Esophagus (tissue), 2 donors: ENCODE measurements around the gene SEC22C. TPM values are rescaled to one million over a fixed set of nuclear protein-coding genes. Genes with fewer than 3 reads are reported as not detected.

Experiments used
- H3K27ac ChIP-seq, 2 donors: one replicate each; pipeline ENCODE4 v1.5.1; 2013; ENCODE audit warnings: low read depth in 2 of 2, mild to moderate bottlenecking in 2 of 2, inconsistent platforms in 1 of 2, low read length in 1 of 2, moderate library complexity in 1 of 2
- H3K27me3 ChIP-seq, 2 donors: one replicate each; pipeline ENCODE4 v1.6.1; 2013; ENCODE audit warnings: low read length in 2 of 2, control low read depth in 1 of 2, mild to moderate bottlenecking in 1 of 2; ENCODE audit not compliant: insufficient read depth in 2 of 2, control insufficient read depth in 1 of 2
- H3K36me3 ChIP-seq, 2 donors: one replicate each; pipeline ENCODE4 v1.6.1; 2013; ENCODE audit warnings: low read length in 1 of 2; ENCODE audit not compliant: control insufficient read depth in 2 of 2, insufficient read depth in 2 of 2
- H3K4me1 ChIP-seq, 2 donors: one replicate each; pipeline ENCODE4 v1.6.1; 2013; ENCODE audit warnings: low read length in 1 of 2; ENCODE audit not compliant: control insufficient read depth in 2 of 2, insufficient read depth in 2 of 2
- H3K4me3 ChIP-seq, 2 donors: one replicate each; pipeline ENCODE4 v1.5.1; 2013; ENCODE audit warnings: low read length in 2 of 2, mild to moderate bottlenecking in 2 of 2, low read depth in 1 of 2, moderate library complexity in 1 of 2
- H3K9me3 ChIP-seq, 2 donors: one replicate each; pipeline ENCODE4 v1.6.1; 2013; ENCODE audit warnings: mild to moderate bottlenecking in 2 of 2, low read depth in 1 of 2, low read length in 1 of 2, moderate library complexity in 1 of 2; ENCODE audit not compliant: control insufficient read depth in 2 of 2, insufficient read depth in 1 of 2
- WGBS, 2 donors: extraction: QIAGEN DNeasy Blood & Tissue Kit; methylation state at CpG; one replicate each; pipeline ENCODE4 v1.1.7; 2013; 5-methylcytosine and 5-hydroxymethylcytosine counted together
- polyA plus RNA-seq, 2 donors: library from polyadenylated mRNA; stranded (reverse); fragments of 200-250 nt; gene quantifications; one replicate each; pipeline ENCODE4 v1.2.3, GENCODE V29; 2013
- donor health status: healthy with polysubstance abuse.
- donor health status: Bipolar disorder and iron deficiency.

The SEC22C gene
- polyA plus RNA-seq, 2 donors = 5.0 to 10.0 TPM

DNA sequence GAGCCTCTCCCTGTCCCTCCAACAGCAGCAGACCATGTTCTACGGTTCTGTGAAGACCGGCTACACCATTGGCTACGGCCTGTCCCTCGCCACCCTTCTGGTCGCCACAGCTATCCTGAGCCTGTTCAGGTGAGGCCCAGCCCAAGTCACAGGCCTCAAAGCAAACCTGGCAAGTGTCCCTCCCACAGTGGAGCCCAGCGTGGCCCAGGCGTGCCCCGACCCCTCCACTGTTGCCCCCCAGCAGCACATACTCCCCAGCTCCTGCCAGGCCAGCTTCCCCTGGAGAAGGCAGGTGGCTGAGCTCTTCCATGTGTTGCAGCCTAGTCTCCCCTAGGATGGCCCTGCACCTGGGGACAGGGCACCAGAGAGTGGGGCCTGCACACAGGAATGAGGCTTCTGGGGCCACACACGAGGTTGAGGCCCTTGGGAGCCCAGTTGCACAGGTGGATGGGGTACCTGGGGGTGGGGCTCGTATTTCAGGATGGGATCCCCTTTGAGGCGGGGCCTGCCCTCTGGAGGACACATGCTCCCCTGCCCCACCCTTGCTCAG, 54.3 kb downstream of the SEC22C start:
- H3K27me3 ChIP-seq = no peaks in the 10 kb centered on the region
- H3K27ac ChIP-seq = no peak overlapping the region
- peaks cover 0 to 3% of the 10 kb centered on the region in 2 donors for H3K36me3 ChIP-seq
- H3K9me3 ChIP-seq = no peaks in the 10 kb centered on the region
- no peak overlapping the region for H3K4me3 ChIP-seq
- peaks cover 0 to 2% of the 10 kb centered on the region in 2 donors for H3K4me1 ChIP-seq
- WGBS, 2 donors = 87 to 92% methylated on average over 11 of the region's 11 CpGs

- 76 to 78% methylated on average over 15 of the region's 15 CpGs for WGBS, 2 donors
Measured at GRCh38 chr3:42526616-42527367, 55.0 kb downstream of the SEC22C start.

GRCh38 chr3:42525736-42526345, 55.9 kb downstream of the SEC22C start:
- Histone ChIP-seq H3K4me1 (peaks cover 0 to 3% of the 10 kb centered on the region in 2 donors), H3K4me3 (no peak overlapping the region), H3K27ac (no peak overlapping the region), H3K27me3 (no peaks in the 10 kb centered on the region), H3K36me3 (peaks cover 0 to 3% of the 10 kb centered on the region in 2 donors), H3K9me3 (no peaks in the 10 kb centered on the region)
- WGBS, 2 donors = 81 to 82% methylated on average over 13 of the region's 13 CpGs

More at GRCh38 chr3:42526616-42527367, 55.0 kb downstream of the SEC22C start:
- no peak overlapping the region for H3K4me3 ChIP-seq
- H3K36me3 ChIP-seq = peaks cover 0 to 3% of the 10 kb centered on the region in 2 donors
- H3K27me3 ChIP-seq = no peaks in the 10 kb centered on the region
- no peaks in the 10 kb centered on the region for H3K9me3 ChIP-seq
- H3K27ac ChIP-seq = no peak overlapping the region
- H3K4me1 ChIP-seq = peaks cover 0 to 2% of the 10 kb centered on the region in 2 donors

- H3K4me3 ChIP-seq = no peak overlapping the region
- 62 to 71% methylated on average over 4 of the region's 4 CpGs for WGBS, 2 donors
- H3K27me3 ChIP-seq = no peaks in the 10 kb centered on the region
- H3K36me3 ChIP-seq = peaks cover 0 to 3% of the 10 kb centered on the region in 2 donors
- H3K4me1 ChIP-seq = peaks cover 0 to 6% of the 10 kb centered on the region in 2 donors
- H3K27ac ChIP-seq = no peak overlapping the region
- H3K9me3 ChIP-seq = no peaks in the 10 kb centered on the region
Measured at GRCh38 chr3:42525212-42525611, 56.6 kb downstream of the SEC22C start.

DNA sequence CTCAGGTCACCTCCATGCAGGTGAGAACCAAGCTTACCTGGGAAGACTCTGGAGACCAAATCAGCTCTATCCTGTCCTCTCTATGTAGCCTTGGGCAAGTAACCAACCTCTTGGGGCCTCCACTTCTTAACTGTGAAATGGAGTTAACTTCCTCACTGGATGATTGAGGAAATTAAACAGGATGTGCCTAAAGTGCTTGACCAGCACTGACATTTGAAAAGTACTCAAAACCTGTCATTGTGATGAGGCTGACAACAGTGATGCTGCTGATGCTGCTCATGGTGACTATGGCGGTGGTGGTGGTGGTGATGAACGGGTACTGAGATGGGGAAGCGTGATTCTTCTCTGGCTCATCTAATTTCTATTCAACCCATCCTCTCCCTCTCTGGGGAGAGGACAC, 57.0 kb downstream of the SEC22C start:
- Histone ChIP-seq H3K9me3 (no peaks in the 10 kb centered on the region), H3K4me1 (peaks cover 0 to 9% of the 10 kb centered on the region in 2 donors), H3K4me3 (no peak overlapping the region), H3K27ac (no peak overlapping the region), H3K36me3 (peaks cover 0 to 3% of the 10 kb centered on the region in 2 donors), H3K27me3 (no peaks in the 10 kb centered on the region)
- 87 to 93% methylated on average over 3 of the region's 3 CpGs for WGBS, 2 donors

DNA sequence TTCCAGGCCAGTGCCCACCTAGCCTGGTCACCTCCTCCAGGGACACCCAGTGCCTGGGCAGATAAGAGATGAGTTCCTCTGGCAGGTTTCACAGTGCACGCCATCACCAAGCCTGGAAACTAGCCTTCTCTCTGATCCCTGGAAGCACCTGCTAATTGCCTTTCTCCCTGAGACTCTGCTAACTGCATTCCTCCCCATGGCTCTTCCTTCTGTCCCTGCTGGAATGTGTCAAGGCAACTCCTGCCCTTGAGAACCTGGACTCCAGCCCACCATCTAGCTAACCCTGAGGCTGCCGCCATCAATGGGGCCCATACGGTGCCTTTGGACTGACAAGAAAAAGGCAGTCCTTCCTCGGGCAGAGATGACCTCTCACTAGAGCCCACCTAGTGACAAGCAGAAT, 60.9 kb downstream of the SEC22C start:
- Histone ChIP-seq H3K36me3 (no peaks in the 10 kb centered on the region), H3K4me1 (peaks cover 5 to 16% of the 10 kb centered on the region in 2 donors), H3K27ac (no peak overlapping the region), H3K9me3 (no peaks in the 10 kb centered on the region), H3K27me3 (no peaks in the 10 kb centered on the region), H3K4me3 (no peak overlapping the region)
- 77 to 79% methylated on average over 4 of the region's 4 CpGs for WGBS, 2 donors

DNA sequence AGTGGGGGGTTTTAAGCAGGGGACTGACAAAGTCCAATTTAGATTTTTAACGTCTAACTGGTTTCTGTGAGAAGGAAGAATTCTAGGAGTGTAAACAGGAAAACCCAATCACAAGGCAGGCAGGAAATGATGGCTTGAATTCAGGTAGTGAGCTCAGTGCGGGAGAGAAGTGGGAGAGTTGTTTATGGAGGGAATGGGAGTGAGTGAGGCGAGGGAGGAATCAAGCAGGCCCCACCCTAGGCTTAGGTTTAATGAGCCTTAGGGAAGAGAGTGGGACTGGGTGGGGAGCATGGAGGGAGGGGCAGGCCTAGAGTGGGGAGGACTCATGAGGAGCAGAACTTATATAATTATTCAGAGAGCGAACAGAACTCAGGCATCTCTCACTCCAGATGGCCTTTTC, 61.4 kb downstream of the SEC22C start:
- Histone ChIP-seq H3K27me3 (no peaks in the 10 kb centered on the region), H3K27ac (no peak overlapping the region), H3K4me3 (no peak overlapping the region), H3K9me3 (no peaks in the 10 kb centered on the region), H3K4me1 (peaks cover 5 to 22% of the 10 kb centered on the region in 2 donors), H3K36me3 (no peaks in the 10 kb centered on the region)
- WGBS, 2 donors = 35 to 43% methylated on average over 4 of the region's 4 CpGs

DNA sequence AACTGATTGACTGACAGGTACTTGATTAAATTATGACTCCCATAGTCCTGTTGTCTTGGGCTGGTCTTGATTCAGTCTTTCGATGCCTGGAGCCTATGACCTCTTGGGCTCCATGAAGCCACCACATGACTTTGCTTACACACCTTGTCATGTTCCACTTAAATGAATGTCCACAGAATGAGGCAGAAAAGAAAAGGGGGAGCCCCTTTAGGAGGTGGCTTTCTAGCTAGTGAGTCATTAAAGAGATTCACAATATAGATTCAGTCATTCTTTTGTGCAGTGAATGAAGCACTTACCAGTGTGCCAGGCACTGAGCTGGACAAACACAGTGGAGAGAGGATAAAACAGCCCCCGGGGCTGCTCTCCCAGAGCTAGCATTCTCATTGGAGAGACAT, 62.2 kb downstream of the SEC22C start:
- H3K4me3 ChIP-seq = no peak overlapping the region
- peaks cover 5 to 28% of the 10 kb centered on the region in 2 donors for H3K4me1 ChIP-seq
- H3K27ac ChIP-seq = no peak overlapping the region
- H3K36me3 ChIP-seq = no peaks in the 10 kb centered on the region
- no peaks in the 10 kb centered on the region for H3K9me3 ChIP-seq
- H3K27me3 ChIP-seq = no peaks in the 10 kb centered on the region
- WGBS, 2 donors = 53 to 62% methylated on average over 2 of the region's 2 CpGs

DNA sequence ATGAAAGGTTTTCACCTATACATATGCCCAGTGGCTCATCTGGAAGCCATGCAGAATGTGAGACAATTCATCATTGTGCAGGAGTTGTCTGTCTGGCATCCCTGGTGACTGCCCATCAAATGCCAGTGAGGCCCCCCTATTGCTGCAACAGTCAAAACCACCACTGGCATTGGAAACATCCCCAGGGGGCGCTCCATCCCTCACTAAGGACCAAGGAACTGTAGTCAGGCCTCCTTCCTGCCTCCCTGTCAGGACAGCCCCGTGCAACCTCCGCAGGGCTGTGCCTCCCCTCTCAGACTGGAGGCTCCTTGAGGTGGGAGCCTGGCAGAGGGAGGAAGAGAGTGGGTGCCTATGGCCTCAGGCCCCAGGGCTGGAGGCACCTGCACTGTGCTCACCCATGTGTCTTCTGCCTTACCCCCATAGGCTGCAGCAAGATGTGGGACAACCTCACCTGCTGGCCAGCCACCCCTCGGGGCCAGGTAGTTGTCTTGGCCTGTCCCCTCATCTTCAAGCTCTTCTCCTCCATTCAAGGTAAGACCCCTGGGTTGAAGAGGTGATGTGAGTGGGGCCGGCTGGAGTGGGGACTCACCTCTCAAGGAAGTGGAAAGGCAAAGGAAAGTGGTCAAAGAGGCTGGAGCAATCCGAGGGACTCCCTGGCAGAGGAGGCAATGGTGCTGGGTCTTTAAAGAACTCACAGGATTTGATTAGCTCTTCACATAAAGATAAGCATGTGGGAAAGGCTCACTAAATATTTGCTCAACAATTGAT, 62.8 kb downstream of the SEC22C start:
- 81 to 86% methylated on average over 6 of the region's 6 CpGs for WGBS, 2 donors
- Histone ChIP-seq H3K27me3 (no peaks in the 10 kb centered on the region), H3K4me1 (peaks cover 5 to 28% of the 10 kb centered on the region in 2 donors), H3K27ac (no peak overlapping the region), H3K36me3 (no peaks in the 10 kb centered on the region), H3K4me3 (no peak overlapping the region), H3K9me3 (no peaks in the 10 kb centered on the region)
